HG03039 (cell line): ENCODE measurements around the gene NUBP2.

Experiments
- ATAC-seq: cut with Tn5 transposase; IDR thresholded peaks from one replicate; pipeline ENCODE4 v1.9.1; 2021; ENCODE audit warnings: mild to moderate bottlenecking, moderate library complexity; ENCODE audit not compliant: unreplicated experiment

NUBP2 gene

DNA sequence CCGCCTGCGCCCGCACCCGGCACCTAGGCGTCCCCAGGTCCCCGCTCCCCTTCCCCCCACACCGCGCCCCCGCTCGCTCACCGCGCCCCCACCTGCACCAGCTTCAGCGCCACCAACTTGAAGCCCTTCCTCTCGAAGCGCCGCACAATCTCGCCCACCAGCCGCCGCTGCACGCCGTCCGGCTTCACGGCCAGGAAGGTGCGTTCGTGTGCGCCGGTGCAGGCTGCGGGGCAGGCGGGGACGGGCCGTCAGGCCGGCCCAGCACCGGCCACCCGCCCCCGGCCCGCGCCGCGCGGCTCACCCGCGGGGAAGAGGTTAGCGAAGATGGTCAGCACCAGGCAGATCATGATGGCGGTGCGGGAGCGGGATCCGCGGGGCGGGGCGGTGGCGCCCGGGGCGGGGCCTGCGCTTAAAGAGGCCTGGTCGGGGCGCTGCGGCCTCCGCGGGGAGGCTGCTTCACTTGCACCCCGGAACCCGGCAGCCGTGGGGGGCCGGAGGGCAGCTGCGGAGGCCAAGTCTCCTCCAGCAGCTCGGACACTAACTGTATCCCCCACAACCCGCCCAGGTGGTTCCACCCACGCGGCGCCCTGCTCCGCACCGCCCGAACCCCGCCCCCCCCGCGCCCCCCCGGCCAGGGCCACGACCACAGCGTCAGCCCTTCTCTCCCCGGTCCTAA lies 11.4 kb upstream of the NUBP2 start, which contains the start of gene NME3:
NME3 (minus strand) TSS at position 356 of the 676 bp plus-strand sequence; CDS start at position 347, 9 bp downstream.
- no peak for ATAC-seq

- ATAC-seq, result no peak
Measured at GRCh38 chr16:1771864-1772361, 10.8 kb upstream of the NUBP2 start.

GRCh38 chr16:1772362-1772907 lies 10.3 kb upstream of the NUBP2 start, which contains the start of gene EME2:
Gene EME2, plus strand, starts transcription at chr16:1772810. Its CDS starts 418 bp downstream, at chr16:1773228.
- no peak for ATAC-seq

GRCh38 chr16:1772908-1773702 lies 9.7 kb upstream of the NUBP2 start, which contains the start of gene MRPS34:
Gene MRPS34, minus strand, starts transcription at chr16:1773134. Its CDS starts 15 bp downstream, at chr16:1773119.
- peak; percentile 35 for ATAC-seq

GRCh38 chr16:1773703-1774447 lies 8.9 kb upstream of the NUBP2 start:
- ATAC-seq, result no peak

DNA sequence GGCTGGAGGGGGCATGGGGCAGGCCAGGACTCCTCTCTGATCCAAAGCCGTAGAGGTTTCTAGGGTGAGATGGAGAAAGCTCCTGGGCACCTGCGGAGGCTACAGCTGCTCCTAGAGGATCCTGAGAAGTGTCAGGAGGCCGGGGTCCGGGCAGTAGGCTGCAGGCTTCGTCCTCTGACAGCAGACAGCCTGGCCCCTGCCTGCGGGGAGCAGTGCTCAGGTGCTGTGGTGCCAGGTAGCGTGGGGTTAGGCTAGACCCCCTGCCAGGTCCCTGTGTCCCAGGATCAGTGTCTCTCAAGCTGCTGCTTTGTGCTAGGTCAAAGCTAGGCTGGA lies 8.3 kb upstream of the NUBP2 start:
- no peak for ATAC-seq

GRCh38 chr16:1775006-1775845 lies 7.5 kb upstream of the NUBP2 start:
- ATAC-seq, result no peak

GRCh38 chr16:1775846-1776671 lies 6.7 kb upstream of the NUBP2 start:
- no peak for ATAC-seq

DNA sequence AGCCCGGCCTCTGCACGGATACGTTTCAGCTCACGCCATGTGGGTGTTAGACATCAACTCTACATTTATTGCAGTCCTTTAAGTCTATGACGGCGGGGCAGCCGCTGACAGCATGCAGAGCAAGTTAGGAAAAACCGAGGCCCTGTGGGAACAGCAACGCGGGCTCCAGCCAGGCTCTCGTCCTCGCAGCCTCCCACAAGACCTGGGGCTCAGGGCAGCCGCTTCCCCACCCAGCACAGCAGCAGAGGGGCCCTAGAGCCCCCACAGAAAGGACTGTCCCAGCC lies 6.1 kb upstream of the NUBP2 start:
- ATAC-seq, result no peak

- no peak for ATAC-seq
Measured at GRCh38 chr16:1776991-1777374, 5.8 kb upstream of the NUBP2 start.

DNA sequence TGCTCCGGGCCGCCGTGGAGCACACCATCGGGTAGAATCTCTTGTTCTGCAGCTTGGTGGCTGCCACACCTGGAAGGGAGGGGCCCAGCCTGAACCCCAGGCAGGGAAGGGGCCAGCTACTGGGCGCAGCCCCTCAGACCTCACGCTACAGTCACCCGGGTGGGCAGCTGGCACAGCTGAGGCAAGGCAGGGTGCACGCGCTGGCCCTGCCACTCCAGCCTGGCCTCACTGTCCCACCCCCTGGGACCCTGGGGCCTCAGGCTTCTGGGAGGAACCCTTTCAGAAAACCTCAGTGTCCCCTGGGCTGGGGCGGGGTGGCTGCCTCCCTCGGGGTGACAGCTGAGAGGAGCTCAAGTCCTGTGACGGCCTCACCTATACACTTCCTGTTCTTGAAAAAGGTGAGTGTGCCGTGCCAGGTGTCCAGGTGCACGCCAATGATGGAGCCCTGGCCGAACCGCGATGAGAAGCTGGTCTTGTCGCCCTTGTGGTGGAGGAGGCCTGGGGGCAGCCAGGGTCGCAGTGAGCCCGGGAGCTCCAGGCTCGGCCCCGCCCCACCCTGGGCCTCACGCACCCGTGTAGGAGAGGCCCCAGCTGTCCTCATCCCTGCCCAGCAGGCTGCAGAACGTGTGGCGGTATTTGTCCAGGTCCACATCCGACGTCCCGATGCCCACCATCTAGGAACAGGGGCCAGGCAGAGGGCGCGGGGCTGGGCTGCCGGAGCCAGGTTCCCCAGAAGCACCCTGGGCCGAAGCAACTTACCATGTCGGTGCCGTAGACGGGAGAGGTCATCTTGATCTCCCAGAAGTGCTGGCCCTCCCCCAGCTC lies 5.2 kb upstream of the NUBP2 start:
- ATAC-seq, result no peak

DNA sequence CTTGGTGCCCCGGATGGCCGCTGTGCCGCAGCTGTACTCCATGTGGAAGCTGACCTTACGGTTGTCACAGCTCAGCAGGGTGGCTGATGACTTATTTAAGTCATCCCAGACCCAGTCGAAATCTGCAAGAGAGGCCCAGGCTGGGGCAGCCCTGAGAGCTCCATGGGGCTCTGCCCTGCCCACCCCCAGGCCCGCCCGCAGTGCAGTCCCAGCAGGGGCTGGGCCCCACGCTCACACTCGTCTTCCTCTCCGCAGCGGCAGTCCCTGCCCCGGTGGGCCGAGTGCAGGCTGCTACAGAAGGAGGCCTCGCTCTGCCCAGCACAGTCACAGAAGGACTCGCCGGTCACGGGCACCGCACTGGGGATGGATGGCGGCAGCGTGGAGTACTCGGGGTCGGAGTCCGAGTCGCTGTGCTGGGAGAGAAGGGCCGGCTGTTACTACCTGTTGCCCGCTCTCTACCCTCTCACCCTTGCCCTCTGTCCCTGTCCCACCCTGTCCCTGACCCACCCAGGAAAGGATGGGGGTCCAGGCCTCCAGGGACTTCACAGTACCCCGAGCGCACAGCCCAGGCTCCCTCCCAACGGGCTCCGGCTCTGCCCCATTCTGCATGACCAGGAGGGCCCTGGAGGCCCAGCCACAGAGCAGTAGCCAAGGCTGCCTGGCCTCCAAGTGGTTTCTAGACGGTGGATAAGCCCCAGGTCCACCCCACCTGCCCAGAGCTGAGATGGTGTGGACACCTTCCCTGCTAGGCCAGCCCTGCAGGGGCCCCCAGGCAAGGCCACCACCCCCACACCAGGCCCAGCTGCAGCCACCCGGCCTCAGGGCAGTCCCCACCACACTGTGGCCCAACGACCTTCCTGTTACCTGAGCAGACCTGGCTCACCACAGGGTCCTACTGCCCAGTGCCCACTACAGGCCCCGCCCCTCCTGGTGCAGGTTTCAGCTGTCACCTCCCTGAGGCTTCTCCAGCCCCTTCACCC lies 4.3 kb upstream of the NUBP2 start:
- ATAC-seq, result no peak

GRCh38 chr16:1779234-1779701 lies 3.5 kb upstream of the NUBP2 start:
- ATAC-seq, result no peak

DNA sequence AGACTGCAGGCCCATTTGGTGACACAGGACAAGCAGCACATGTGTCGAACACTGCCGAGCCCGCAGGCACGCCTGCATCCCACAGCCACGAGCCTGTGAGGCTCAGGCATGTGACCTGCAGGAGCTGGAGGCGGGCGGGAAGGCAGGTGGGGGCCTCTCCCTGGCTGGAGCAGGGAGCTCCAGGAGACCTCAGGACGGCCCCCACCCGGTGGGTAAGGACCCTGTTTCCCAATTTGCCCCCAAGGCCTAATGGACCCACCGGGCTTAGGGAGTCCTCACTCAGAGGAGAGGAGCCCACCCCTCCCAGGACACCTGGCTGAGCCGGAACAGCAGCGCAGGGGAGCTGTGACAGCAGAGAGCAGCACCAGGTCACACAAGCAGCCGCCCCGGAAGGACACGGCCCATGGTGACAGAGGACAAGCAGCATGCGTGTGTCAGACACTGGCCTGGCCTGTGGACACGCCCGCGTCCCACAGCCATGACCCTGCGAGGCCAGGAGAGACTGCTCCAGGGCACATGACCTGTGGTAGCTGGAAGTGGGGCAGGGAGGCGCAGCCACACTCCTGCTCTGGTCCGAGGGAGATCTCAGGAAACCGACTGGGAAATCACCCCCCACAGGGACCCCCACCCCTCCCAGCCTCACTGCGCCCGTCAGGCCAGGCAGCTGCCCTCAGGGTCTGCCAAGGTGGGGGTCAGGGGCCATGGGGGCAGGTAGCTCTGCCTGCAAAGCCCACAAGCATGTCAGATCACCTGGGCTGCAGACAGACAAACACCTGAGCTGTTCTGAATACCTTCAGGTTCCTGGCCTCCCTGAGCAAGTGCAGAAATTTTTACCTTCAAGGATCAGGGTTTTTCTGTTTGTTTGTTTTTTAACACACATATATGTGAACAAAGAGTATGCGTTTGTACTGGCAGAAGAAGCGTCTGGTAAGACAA lies 2.8 kb upstream of the NUBP2 start:
- no peak for ATAC-seq

- ATAC-seq, result no peak
Measured at GRCh38 chr16:1780677-1781072, 2.1 kb upstream of the NUBP2 start.

- no peak for ATAC-seq
Measured at GRCh38 chr16:1781254-1781653, 1.5 kb upstream of the NUBP2 start.
